Measurements from ENCODE around the gene HEPHL1.
"Not testable (repeated sequence)": the region's sequence is repeated elsewhere in the genome, so short reads cannot be mapped to it uniquely, and the experiment has no call there.

The HEPHL1 gene

DNA sequence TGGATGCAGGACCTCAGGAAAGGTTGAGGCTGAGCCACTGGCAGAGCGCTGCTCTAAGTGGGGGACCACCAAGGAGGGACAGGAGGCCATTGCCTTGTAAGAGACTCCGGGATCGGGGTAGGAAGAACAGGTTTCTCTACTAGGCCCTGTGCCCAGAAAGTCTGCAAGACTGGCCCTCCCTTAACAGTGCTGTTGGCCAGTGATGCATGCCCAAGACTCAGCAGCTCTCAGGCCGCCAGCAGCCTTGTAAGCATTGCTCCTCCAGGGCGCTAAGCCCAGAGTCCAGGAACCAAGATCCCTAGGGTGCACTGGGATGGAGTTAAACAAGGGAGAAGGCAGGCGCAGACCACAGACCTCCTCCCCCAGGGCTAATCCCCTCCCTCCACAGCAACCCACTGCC is 68.2 kb downstream of the HEPHL1 start:
- no peak for DNase-seq

DNA sequence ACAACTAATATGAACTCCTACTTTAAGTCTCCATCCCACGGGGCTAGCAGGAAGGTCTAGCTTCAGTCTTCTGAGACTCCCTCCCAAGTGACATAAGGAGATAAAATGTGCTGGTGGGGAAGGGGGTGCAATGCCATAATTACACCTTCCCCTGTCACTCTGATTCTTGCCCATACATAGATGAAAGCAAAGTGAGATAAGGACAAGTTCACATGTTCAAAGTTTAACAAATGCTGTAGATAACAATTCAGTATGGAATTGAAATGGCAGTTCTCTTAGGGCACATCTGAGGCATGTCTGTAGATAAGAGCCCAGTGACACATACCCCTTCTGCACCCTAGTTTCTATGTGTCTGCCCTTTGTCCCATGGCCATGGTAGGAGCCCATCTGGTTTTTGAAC is 69.2 kb downstream of the HEPHL1 start:
- no peak for DNase-seq

DNA sequence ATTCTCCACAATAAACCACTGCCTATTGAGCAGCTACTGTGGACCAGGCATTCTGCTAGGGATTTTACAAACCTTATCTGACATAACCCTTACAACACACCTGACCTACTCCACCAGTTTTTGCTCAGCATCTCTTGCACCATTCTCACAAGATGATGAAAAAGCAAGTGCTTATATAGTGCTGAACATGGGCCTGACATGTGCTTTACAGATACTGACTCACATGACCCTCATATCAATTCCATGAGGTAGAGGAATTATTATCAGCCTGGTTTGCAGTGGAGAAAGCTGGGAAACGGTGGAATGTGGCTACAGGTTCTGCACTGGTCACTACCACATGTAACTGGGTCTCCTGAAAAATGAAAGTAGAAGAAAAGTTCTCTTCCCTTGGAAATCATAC is 69.9 kb downstream of the HEPHL1 start:
- DNase-seq: no peak

GRCh38 chr11:94100253-94100652 is 79.1 kb downstream of the HEPHL1 start:
- no peak for DNase-seq

DNA sequence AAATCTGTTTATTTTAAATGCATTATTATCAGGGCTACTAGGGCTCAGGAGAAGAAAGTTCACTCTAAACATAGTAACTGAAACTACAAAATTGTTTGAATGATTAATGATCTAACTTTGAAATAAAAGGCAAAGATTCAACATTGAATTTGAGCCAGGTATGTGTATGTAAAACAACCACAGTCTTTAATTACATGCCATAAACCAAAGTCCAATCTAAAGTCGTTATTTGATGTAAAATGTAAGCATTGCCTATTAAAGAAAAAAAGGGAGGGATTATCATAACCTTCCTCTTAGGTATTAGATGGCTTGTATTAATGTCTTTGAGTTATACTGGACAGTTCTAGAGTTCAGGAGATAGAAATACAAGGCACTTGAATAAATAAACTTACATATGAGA is 82.3 kb downstream of the HEPHL1 start:
- DNase-seq: no peak

DNA sequence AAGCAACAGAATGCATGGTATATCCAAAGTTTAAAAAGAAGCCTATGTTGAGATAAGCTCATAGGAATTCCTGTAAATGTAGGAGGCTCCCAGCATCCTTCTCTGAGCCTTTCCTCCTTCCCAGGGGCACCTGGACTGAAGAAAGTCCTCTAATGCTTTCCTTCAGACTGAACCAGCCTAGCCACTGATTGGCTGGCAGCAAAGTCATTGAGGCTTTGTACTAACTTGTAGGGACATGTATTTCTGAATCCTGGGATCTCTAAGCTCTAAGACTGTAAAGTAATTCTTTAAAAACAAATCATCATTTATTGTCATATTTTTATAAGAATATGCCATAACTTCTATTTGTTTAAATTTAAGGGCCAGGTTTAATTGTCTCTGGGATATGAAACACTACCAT is 83.6 kb downstream of the HEPHL1 start:
- DNase-seq: no peak

DNA sequence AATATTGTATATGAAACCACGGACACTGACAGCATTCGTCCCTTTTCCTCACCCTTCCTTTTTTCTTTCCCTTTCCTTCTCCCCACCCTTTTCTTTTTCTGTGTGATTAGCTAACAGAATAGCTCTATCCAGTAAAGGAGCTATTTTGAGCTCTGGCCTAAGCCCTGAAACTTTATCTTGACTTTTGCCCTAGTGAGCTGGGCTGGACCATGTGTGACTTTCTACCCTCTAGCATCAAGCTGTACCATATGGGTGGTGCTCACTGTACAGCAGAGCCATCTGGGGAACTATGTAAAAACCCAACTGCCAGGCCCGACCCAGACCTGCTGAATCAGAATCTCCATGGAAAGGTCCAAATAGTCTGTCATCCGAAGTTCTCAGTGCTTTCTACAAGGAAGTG is 85.6 kb downstream of the HEPHL1 start:
- no peak for DNase-seq

- no peak for DNase-seq
Measured at GRCh38 chr11:94107363-94107762, 86.2 kb downstream of the HEPHL1 start.

- DNase-seq: no peak
Measured at GRCh38 chr11:94111241-94111640, 90.1 kb downstream of the HEPHL1 start.

DNA sequence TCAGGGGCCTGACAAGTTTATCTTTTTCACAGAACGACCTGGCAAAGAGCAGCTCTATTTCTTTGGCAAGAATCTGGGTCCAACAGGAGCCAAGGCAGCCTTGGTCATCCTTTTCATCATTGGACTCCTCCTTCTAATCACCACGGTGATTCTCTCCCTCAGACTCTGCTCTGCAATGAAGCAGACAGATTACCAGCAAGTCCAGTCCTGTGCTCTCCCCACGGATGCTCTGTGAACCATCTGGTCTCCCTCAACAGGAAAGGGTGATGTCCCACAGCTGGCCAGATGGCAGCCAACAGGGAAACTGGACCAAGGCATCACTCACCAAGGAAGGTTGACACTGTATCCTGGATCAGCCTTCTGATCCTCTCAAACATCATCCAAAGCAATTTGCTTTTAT is 90.5 kb downstream of the HEPHL1 start:
- peak; percentile 23 to 48 for DNase-seq

DNA sequence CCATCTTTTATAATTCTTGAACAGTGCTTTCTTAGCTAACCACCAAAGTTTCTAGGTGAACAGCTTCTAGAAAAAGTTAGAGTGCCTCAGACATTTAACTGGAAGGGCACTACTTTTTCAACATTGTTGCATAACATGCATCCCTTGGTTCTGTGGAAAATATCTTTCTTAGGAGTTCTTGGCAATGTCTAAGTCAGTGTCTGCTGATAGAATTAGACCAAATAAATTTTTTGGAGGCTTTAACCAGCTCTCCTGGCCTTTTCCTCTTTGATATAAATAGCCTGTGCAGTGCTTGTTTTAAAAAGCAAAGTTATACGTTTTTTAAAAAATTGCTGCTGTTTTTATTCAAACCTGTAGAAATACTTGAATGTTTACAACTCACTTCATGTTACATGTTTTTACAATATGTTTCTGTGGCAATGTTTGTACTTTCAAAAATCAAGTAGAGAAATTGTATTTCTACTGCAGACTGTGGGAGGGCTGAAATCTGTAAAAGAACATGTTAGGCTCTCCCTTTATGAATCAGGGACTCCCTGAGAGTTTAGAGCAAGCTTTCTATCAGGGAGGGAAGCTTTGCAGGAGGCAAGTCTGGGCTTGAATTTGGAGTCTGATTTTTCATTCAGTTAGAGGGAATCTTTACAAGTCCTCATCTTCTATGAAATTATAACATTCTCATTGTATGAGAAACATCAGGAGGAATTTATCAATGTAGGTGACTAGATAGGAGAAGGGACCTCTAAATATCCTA is 91.2 kb downstream of the HEPHL1 start:
- DNase-seq: no peak

DNA sequence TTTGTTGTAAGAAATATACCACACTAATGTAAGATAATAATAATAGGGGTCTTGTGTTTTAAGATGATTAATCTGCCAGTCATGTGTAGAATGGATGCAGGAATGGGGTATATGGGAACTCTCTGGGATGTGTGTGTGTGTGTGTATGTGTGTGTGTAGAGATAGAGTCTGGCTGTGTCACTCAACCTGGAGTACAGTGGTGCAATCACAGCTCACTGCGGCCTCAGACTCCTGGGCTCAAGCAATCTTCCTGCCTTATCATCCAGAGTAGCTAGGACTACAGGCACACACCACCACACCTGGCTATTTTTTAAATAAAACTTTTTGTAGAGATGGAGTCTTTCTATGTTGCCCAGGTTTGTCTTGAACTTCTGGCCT is 96.0 kb downstream of the HEPHL1 start:
- no peak for DNase-seq

- no peak for DNase-seq
Measured at GRCh38 chr11:94117871-94118270, 96.7 kb downstream of the HEPHL1 start.

- not testable (repeated sequence) for DNase-seq
Measured at GRCh38 chr11:94119676-94120075, 98.5 kb downstream of the HEPHL1 start.

- DNase-seq: not testable (repeated sequence)
Measured at GRCh38 chr11:94120516-94120915, 99.4 kb downstream of the HEPHL1 start.

DNA sequence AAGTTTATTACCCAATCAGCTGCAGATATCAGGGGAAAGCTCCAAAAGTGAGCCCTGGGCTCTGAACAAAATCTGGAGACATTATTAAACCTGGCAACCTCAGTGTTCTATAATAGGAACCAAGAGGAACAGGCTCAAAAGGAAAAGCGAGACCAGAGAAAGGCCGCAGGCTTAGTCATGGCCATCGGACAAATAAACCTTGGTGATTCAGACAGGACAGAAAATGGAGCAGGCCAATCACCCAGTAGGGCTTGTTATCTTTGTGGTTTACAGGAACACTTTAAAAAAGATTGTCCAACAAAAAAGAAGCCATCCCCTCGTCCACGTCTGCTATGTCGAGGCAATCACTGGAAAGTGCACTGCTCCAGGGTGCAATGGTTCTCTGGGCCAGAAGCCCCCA is 99.8 kb downstream of the HEPHL1 start:
- DNase-seq: no peak

DNA sequence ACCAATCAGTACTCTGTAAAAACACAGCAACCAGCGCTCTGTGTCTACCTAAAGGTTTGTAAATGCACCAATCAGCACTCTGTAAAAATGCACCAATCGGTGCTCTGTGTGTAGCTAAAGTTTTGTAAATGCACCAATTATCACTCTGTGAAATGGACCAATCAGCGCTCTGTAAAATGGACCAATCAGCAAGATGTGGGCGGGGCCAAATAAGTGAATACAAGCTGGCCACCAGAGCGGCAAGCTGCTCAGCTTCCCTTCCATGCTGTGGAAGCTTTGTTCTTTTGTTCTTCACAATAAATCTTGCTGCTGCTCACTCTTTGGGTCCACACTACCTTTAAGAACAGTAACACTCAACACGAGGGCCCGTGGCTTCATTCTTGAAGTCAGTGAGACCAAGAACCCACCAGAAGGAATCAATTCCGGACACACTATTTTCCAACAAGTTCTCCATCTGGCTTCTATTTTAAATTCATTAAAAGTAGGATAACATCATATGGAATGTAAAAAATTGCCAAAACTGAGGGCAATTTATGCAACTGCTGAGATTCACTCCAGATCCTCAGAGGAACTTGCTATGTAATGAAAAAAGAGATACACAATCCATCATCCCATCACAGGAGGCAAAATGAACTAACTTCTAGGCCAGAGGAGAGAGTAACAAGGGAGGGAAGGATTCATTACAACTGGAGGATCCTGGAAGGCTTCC is 104.4 kb downstream of the HEPHL1 start:
- DNase-seq: no peak

GRCh38 chr11:94127638-94128037 is 106.5 kb downstream of the HEPHL1 start:
- DNase-seq: no peak

GRCh38 chr11:94128291-94128745 is 107.2 kb downstream of the HEPHL1 start:
- peak; percentile 45 to 58 for DNase-seq

GRCh38 chr11:94128746-94129511 is 107.8 kb downstream of the HEPHL1 start, which contains the start of gene PANX1:
Gene PANX1 (plus strand): TSS chr11:94128841. CDS start chr11:94129313, 472 bp downstream.
- DNase-seq: peak; percentile 39 to 78

DNA sequence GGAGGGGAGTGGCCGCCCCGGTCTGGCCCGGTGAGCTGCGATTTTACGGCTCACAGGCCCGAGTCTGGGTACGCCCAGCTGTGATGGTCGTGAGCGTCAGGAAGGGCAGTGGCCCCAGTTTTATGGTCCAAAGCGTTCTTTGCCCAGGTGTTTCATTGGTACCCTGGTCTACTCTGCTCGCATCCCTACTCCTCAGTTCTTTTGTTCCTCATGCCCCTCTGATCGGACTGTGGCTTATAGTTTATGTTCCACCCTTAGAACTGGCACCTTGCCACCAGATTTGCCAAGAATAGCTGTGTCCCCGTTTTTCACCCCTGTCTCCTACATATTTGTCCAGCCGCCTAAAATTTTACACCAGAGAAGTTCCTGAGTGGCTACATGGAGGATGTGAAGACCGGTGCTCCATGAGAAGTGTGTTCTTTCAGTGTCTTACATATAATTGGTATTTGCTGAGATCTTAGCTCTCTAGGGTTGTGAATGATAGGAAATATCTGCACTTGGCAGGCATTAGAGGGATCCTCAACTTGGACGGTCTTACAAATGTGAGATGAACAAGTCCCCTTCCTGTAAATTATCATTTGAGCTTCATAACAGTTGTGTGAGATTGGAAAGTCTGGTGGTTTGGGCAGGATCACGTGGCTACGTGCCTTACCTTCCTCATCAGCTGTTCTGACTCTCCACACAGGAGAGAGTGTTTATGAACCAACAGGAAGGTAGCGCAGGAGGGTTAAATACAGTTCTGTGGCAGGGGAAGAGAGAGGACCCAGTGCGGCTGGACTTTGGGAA is 108.6 kb downstream of the HEPHL1 start:
- no peak for DNase-seq

- no peak for DNase-seq
Measured at GRCh38 chr11:94130298-94131046, 109.3 kb downstream of the HEPHL1 start.
